GM20000 (cell line): ENCODE measurements around the gene OR12D3.
"Not testable (repeated sequence)": the region's sequence is repeated elsewhere in the genome, so short reads cannot be mapped to it uniquely, and the experiment has no call there.

ENCODE experiments used
- DNase-seq: peaks from one replicate; pipeline ENCODE4 v3.0.0; 2012; ENCODE audit warnings: low spot score
- CTCF ChIP-seq: IDR thresholded peaks from 2 replicates; pipeline ENCODE4 v1.5.1; 2012; ENCODE audit warnings: mild to moderate bottlenecking, control low read depth; ENCODE audit errors: extremely low read depth, missing control alignments

OR12D3 gene

GRCh38 chr6:29395331-29395730, 20.2 kb upstream of the OR12D3 start, which contains the start of gene OR12D2:
OR12D2 (plus strand) TSS chr6:29395631; CDS start chr6:29396700, 1,069 bp downstream.
- no peak for DNase-seq

GRCh38 chr6:29388533-29388932, 13.4 kb upstream of the OR12D3 start:
- no peak for DNase-seq
- no peak for TF ChIP-seq CTCF

More at GRCh38 chr6:29395331-29395730, 20.2 kb upstream of the OR12D3 start, which contains the start of gene OR12D2:
- no peak for TF ChIP-seq CTCF

GRCh38 chr6:29376003-29376402, 912 bp upstream of the OR12D3 start:
- peak; percentile 18 for DNase-seq
- TF ChIP-seq CTCF: no peak

GRCh38 chr6:29368765-29369164, 6.3 kb downstream of the OR12D3 start, which contains the start of gene OR5V1:
OR5V1 (minus strand) TSS chr6:29368865; CDS start chr6:29356195, 12,670 bp downstream.
- no peak for DNase-seq
- no peak for TF ChIP-seq CTCF

GRCh38 chr6:29355603-29356002, 19.5 kb downstream of the OR12D3 start:
- DNase-seq: no peak
- no peak for TF ChIP-seq CTCF

GRCh38 chr6:29354980-29355379, 20.1 kb downstream of the OR12D3 start:
- no peak for TF ChIP-seq CTCF

GRCh38 chr6:29349348-29349747, 25.7 kb downstream of the OR12D3 start:
- not testable (repeated sequence) for DNase-seq

More at GRCh38 chr6:29354980-29355379, 20.1 kb downstream of the OR12D3 start:
- no peak for DNase-seq

GRCh38 chr6:29345380-29345779, 29.7 kb downstream of the OR12D3 start:
- TF ChIP-seq CTCF: no peak
- no peak for DNase-seq
